SK-N-SH treated with all-trans-retinoic acid at 6 μM for 48 hours (cell line): ENCODE measurements around the gene RNFT2.

Experiments used
- ARNTL ChIP-seq: fragments of 450-650 bp; formaldehyde crosslinking; IDR thresholded peaks from 2 replicates; pipeline ENCODE4 v1.5.0; 2020; ENCODE audit warnings: low read depth, mild to moderate bottlenecking, moderate library complexity, borderline replicate concordance
- RARB ChIP-seq: fragments of 250-450 bp; sonication (Bioruptor Pico); IDR thresholded peaks from 2 replicates; pipeline ENCODE4 v1.8.0; 2021; ENCODE audit warnings: mild to moderate bottlenecking, moderate library complexity
- TOX ChIP-seq: fragments of 250-450 bp; sonication (Bioruptor Pico); IDR thresholded peaks from 2 replicates; pipeline ENCODE4 v1.8.0; 2021; ENCODE audit warnings: mild to moderate bottlenecking, moderate library complexity, borderline replicate concordance
- ZNF565 ChIP-seq: fragments of 450-650 bp; formaldehyde crosslinking; conservative IDR thresholded peaks from 2 replicates; pipeline ENCODE4 v1.5.0; 2020; ENCODE audit warnings: low read depth, mild to moderate bottlenecking, moderate library complexity
- ZNF8 ChIP-seq: fragments of 450-650 bp; formaldehyde crosslinking; IDR thresholded peaks from 2 replicates; pipeline ENCODE4 v1.5.0; 2020; ENCODE audit warnings: mild to moderate bottlenecking, moderate library complexity
- TF ChIP-seq, protein P1 (sequence below): fragments of 250-450 bp; sonication (Bioruptor Pico); IDR thresholded peaks from 2 replicates; pipeline ENCODE4 v1.5.1; 2021; ENCODE audit warnings: mild to moderate bottlenecking, moderate library complexity
- TF ChIP-seq, protein P2 (sequence below): fragments of 250-450 bp; sonication (Bioruptor Pico); IDR thresholded peaks from 2 replicates; pipeline ENCODE4 v1.8.0; 2021; ENCODE audit warnings: low read depth, mild to moderate bottlenecking, moderate library complexity, borderline replicate concordance

DNA sequence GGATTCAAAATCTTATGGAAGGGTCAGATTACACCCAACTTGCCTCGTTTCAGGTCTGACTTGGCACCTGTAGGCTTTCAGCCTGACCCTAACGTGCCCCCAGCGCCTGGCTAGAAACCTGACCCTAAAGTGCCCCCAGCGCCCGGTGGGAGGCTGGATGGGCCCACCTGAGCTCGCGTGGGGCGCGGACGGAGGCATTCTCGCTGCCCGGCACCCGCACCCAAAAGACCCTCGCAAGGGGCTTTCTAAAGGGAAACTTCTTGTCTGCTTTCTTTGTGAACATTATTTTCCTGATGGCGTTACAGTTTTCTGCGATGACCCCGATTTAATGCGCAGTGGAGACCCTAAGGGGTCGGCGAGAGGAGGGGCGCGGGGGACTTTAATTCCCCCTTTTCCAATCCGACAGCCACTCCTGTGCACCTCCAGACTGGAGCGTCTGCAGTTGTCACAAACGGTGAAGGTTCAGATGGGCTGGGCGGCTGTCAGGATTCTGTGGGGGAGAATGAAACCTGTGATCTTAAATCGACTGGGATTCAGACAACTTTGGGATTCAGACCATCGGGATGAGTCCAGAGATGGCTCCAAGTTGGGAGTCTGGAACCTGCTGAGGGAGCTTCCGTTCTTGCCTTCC, 143.9 kb downstream of the RNFT2 start:
- TF ChIP-seq RARB (no peak), TOX (CRISPR knock-in tag) (no peak), ARNTL (CRISPR knock-in tag) (no peak), ZNF565 (CRISPR knock-in tag) (no peak), ZNF8 (CRISPR knock-in tag) (no peak)
- TF ChIP-seq, protein P1, sequence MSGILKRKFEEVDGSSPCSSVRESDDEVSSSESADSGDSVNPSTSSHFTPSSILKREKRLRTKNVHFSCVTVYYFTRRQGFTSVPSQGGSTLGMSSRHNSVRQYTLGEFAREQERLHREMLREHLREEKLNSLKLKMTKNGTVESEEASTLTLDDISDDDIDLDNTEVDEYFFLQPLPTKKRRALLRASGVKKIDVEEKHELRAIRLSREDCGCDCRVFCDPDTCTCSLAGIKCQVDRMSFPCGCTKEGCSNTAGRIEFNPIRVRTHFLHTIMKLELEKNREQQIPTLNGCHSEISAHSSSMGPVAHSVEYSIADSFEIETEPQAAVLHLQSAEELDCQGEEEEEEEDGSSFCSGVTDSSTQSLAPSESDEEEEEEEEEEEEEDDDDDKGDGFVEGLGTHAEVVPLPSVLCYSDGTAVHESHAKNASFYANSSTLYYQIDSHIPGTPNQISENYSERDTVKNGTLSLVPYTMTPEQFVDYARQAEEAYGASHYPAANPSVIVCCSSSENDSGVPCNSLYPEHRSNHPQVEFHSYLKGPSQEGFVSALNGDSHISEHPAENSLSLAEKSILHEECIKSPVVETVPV (CRISPR knock-in tag): no peak
- TF ChIP-seq, protein P2, sequence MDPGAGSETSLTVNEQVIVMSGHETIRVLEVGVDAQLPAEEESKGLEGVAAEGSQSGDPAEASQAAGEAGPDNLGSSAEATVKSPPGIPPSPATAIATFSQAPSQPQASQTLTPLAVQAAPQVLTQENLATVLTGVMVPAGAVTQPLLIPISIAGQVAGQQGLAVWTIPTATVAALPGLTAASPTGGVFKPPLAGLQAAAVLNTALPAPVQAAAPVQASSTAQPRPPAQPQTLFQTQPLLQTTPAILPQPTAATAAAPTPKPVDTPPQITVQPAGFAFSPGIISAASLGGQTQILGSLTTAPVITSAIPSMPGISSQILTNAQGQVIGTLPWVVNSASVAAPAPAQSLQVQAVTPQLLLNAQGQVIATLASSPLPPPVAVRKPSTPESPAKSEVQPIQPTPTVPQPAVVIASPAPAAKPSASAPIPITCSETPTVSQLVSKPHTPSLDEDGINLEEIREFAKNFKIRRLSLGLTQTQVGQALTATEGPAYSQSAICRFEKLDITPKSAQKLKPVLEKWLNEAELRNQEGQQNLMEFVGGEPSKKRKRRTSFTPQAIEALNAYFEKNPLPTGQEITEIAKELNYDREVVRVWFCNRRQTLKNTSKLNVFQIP: no peak
